Endodermal cell (in vitro differentiated cells): Measurements from ENCODE around the gene TAF15. TPM values are rescaled to one million over a fixed set of nuclear protein-coding genes. Genes with fewer than 3 reads are reported as not detected.

ENCODE experiments used
- DNase-seq: peaks from one replicate; pipeline ENCODE4 v3.0.0-alpha.2; 2017
- H3K27ac ChIP-seq: 2 replicates; pipeline ENCODE4 v1.5.1; 2013; ENCODE audit warnings: mild to moderate bottlenecking, low read depth, low read length, moderate library complexity
- H3K27me3 ChIP-seq: 2 replicates; pipeline ENCODE4 v1.6.1; 2013; ENCODE audit warnings: mild to moderate bottlenecking, low read length, moderate library complexity; ENCODE audit not compliant: insufficient read depth, control insufficient read depth, poor library complexity, severe bottlenecking
- H3K36me3 ChIP-seq: 2 replicates; pipeline ENCODE4 v1.7.0; 2013; ENCODE audit warnings: mild to moderate bottlenecking, low read length, moderate library complexity; ENCODE audit not compliant: control insufficient read depth, insufficient read depth
- H3K4me1 ChIP-seq: one replicate; pipeline ENCODE4 v1.7.0; 2013; ENCODE audit warnings: low read length; ENCODE audit not compliant: control insufficient read depth, insufficient read depth
- H3K4me3 ChIP-seq: 2 replicates; pipeline ENCODE4 v1.5.1; 2013; ENCODE audit warnings: mild to moderate bottlenecking, low read length, moderate library complexity
- H3K9ac ChIP-seq: 2 replicates; pipeline ENCODE4 v1.6.1; 2013; ENCODE audit warnings: mild to moderate bottlenecking, low read length, moderate library complexity; ENCODE audit not compliant: poor library complexity, severe bottlenecking; ENCODE audit errors: extremely low read depth
- H3K9me3 ChIP-seq: 2 replicates; pipeline ENCODE4 v1.6.1; 2013; ENCODE audit warnings: mild to moderate bottlenecking, low read length, moderate library complexity; ENCODE audit not compliant: control insufficient read depth
- H3K27ac Mint-ChIP-seq: 2 replicates; pipeline ENCODE4 v1.8.0; 2020; ENCODE audit warnings: mixed read lengths
- H3K27me3 Mint-ChIP-seq: 2 replicates; pipeline ENCODE4 v1.8.0; 2021; ENCODE audit warnings: mild to moderate bottlenecking, mixed read lengths; ENCODE audit not compliant: insufficient read depth
- H3K36me3 Mint-ChIP-seq: 2 replicates; pipeline ENCODE4 v1.8.0; 2020; ENCODE audit warnings: low read depth, mixed read lengths
- H3K4me1 Mint-ChIP-seq: 2 replicates; pipeline ENCODE4 v1.8.0; 2020; ENCODE audit warnings: mixed read lengths
- H3K4me3 Mint-ChIP-seq: 2 replicates; pipeline ENCODE4 v1.8.0; 2020; ENCODE audit warnings: mild to moderate bottlenecking, moderate library complexity, mixed read lengths
- H3K9me3 Mint-ChIP-seq: 2 replicates; pipeline ENCODE4 v1.8.0; 2020; ENCODE audit warnings: mild to moderate bottlenecking, mixed read lengths
- CTCF ChIP-seq: fragments of 200-600 bp; sonication (generic); conservative IDR thresholded peaks from 2 replicates; pipeline ENCODE4 v1.5.0; 2021; ENCODE audit warnings: antibody characterized with exemption, mild to moderate bottlenecking
- WGBS, 2 experiments: methylation state at CpG; one replicate each; pipeline versions ENCODE4 v1.1.5 to v1.1.7; 2013; ENCODE audit warnings: missing lambda C conversion rate in 2 of 2, mixed read lengths in 1 of 2; ENCODE audit not compliant: insufficient coverage in 1 of 2, insufficient read length in 1 of 2; 5-methylcytosine and 5-hydroxymethylcytosine counted together
- total RNA-seq, 2 donors: library from RNA; stranded (reverse); fragmentation: NEBNext Ultra II Directional in 1 of 2; extraction: Animal tissue kit (Norgen Biotek cat#: 25700) in 1 of 2; gene quantifications; 2 replicates in 1 of 2; 3 replicates in 1 of 2; pipeline ENCODE4 v1.2.1, GENCODE V29; 2021

Gene TAF15
- total RNA-seq, 2 donors from 2014 or later: 230 to 247 TPM

DNA sequence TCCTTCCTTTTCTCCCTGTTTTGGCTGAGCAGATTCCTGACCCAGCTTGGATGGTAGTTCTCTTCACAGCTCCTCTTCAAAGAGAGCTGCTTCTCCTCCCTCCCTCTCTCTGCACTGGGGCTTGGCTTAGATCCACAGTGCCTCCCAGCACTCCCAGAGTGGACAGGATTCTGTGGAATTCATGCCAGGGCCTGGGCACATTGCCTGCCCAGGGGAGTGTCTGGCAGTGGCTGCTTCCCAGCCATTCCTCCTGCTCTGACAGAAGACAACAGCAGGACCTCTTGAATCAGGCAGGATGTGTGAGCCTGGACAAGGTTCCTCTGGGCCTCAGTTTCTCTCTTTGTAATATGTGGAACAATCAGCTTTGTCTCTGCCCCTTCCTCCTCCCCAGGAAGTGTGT lies 9.3 kb upstream of the TAF15 start:
- H3K9ac ChIP-seq: no peak overlapping the region
- H3K27ac ChIP-seq: no peak overlapping the region
- DNase-seq: no peak
- H3K36me3 ChIP-seq: no peaks in the 10 kb centered on the region
- Mint-ChIP-seq H3K36me3 (no peaks in the 10 kb centered on the region), H3K4me3 (no peak overlapping the region), H3K27me3 (peaks cover 52% of the 10 kb centered on the region), H3K4me1 (no peaks in the 10 kb centered on the region), H3K9me3 (no peaks in the 10 kb centered on the region), H3K27ac (no peak overlapping the region)
- no peaks in the 10 kb centered on the region for H3K4me1 ChIP-seq
- H3K4me3 ChIP-seq: no peak overlapping the region
- no peaks in the 10 kb centered on the region for H3K9me3 ChIP-seq
- no peak for TF ChIP-seq CTCF
- H3K27me3 ChIP-seq: peaks cover 51% of the 10 kb centered on the region

GRCh38 chr17:35801583-35802224 lies 7.6 kb upstream of the TAF15 start:
- 92 to 100% methylated on average over 3 to 9 of the region's 9 CpGs for WGBS, 2 experiments
- DNase-seq: no peak
- Mint-ChIP-seq H3K4me3 (no peak overlapping the region), H3K27me3 (peaks cover 38% of the 10 kb centered on the region), H3K36me3 (no peaks in the 10 kb centered on the region), H3K27ac (no peak overlapping the region), H3K9me3 (no peaks in the 10 kb centered on the region), H3K4me1 (no peaks in the 10 kb centered on the region)
- Histone ChIP-seq H3K9me3 (no peaks in the 10 kb centered on the region), H3K36me3 (no peaks in the 10 kb centered on the region), H3K27ac (no peak overlapping the region), H3K4me1 (no peaks in the 10 kb centered on the region), H3K9ac (no peak overlapping the region), H3K27me3 (peaks cover 34% of the 10 kb centered on the region), H3K4me3 (no peak overlapping the region)
- no peak for TF ChIP-seq CTCF

GRCh38 chr17:35804658-35805192 lies 4.6 kb upstream of the TAF15 start:
- Mint-ChIP-seq H3K27ac (no peak overlapping the region), H3K4me3 (no peak overlapping the region), H3K36me3 (no peaks in the 10 kb centered on the region), H3K9me3 (no peaks in the 10 kb centered on the region), H3K4me1 (peaks cover 10% of the 10 kb centered on the region), H3K27me3 (peaks cover 11% of the 10 kb centered on the region)
- no peaks in the 10 kb centered on the region for H3K4me1 ChIP-seq
- H3K9ac ChIP-seq: no peak overlapping the region
- no peaks in the 10 kb centered on the region for H3K36me3 ChIP-seq
- no peak overlapping the region for H3K27ac ChIP-seq
- peaks cover 10% of the 10 kb centered on the region for H3K27me3 ChIP-seq
- H3K9me3 ChIP-seq: no peaks in the 10 kb centered on the region
- H3K4me3 ChIP-seq: no peak overlapping the region
- DNase-seq: peak; percentile 83
- 80% methylated on average over 1 of the region's 1 CpG; no CpG with 5 or more reads in 1 of the 2 experiments for WGBS, 2 experiments
- peak; percentile 88 for TF ChIP-seq CTCF
